PC-3 (cell line): ENCODE measurements around the gene ATP8A1. TPM values are rescaled to one million over a fixed set of nuclear protein-coding genes. Genes with fewer than 3 reads are reported as not detected.

ENCODE experiments used
- ATAC-seq: fragments of 200-7000 bp; cut with Tn5 transposase; 2 replicates; pipeline ENCODE4 v1.9.1; 2020; ENCODE audit warnings: mild to moderate bottlenecking, moderate library complexity
- BruUV-seq: library from RNA; stranded (reverse); fragments of 400-500 nt; replicated peaks from 2 replicates; lab custom pipeline; 2021; lab: Mats Ljungman, UMichigan
- CTCF ChIA-PET: fragments of 300-600 bp; sonication (Branson Sonifier 250); formaldehyde crosslinking; loops from one replicate; lab custom pipeline; 2022; ENCODE audit warnings: antibody characterized with exemption; lab: Charles Lee
- POLR2A ChIA-PET: fragments of 300-600 bp; sonication (Branson Sonifier 250); formaldehyde crosslinking; loops from one replicate; lab custom pipeline; 2022; ENCODE audit warnings: antibody characterized with exemption; ENCODE audit not compliant: unreplicated experiment; lab: Charles Lee
- DNase-seq: peaks from one replicate; pipeline ENCODE4 v3.0.0-alpha.2; 2015
- H2AFZ ChIP-seq: fragments of 300-600 bp; sonication (generic); 2 replicates; pipeline ENCODE4 v1.6.0; 2016; ENCODE audit warnings: antibody characterized with exemption, low read length
- H3F3A ChIP-seq: fragments of 300-600 bp; sonication (generic); one replicate; pipeline ENCODE4 v1.6.0; 2017; ENCODE audit warnings: antibody characterized with exemption, low read length, control low read depth, mild to moderate bottlenecking; ENCODE audit not compliant: unreplicated experiment
- H3K27ac ChIP-seq: fragments of 300-600 bp; sonication (generic); 2 replicates; pipeline ENCODE4 v1.5.1; 2016; ENCODE audit warnings: mild to moderate bottlenecking, low read length
- H3K27me3 ChIP-seq: fragments of 300-600 bp; sonication (generic); 2 replicates; pipeline ENCODE4 v1.6.1; 2016; ENCODE audit warnings: low read length, mixed read lengths
- H3K36me3 ChIP-seq: fragments of 300-600 bp; sonication (generic); 2 replicates; pipeline ENCODE4 v1.6.1; 2016; ENCODE audit warnings: low read depth, mixed run types, low read length, mixed read lengths
- H3K4me1 ChIP-seq: fragments of 300-600 bp; sonication (generic); 2 replicates; pipeline ENCODE4 v1.5.1; 2016; ENCODE audit warnings: low read length; ENCODE audit not compliant: insufficient read depth
- H3K4me2 ChIP-seq: fragments of 300-600 bp; sonication (generic); 2 replicates; pipeline ENCODE4 v1.6.0; 2016; ENCODE audit warnings: low read length
- H3K4me3 ChIP-seq: fragments of 300-600 bp; sonication (generic); 2 replicates; pipeline ENCODE4 v1.5.1; 2016; ENCODE audit warnings: mild to moderate bottlenecking, low read length, mixed read lengths
- H3K79me2 ChIP-seq: fragments of 300-600 bp; sonication (generic); 2 replicates; pipeline ENCODE4 v1.6.1; 2017; ENCODE audit warnings: low read length, mixed read lengths
- H3K9ac ChIP-seq: fragments of 300-600 bp; sonication (generic); 2 replicates; pipeline ENCODE4 v1.6.0; 2016; ENCODE audit warnings: mild to moderate bottlenecking, low read length
- H3K9me2 ChIP-seq: fragments of 300-600 bp; sonication (generic); replicated peaks from 2 replicates; pipeline ENCODE4 v1.6.1; 2016; ENCODE audit warnings: mixed run types, low read length, mixed read lengths
- H3K9me3 ChIP-seq: fragments of 300-600 bp; sonication (generic); 2 replicates; pipeline ENCODE4 v1.6.1; 2016; ENCODE audit warnings: low read length, mixed read lengths
- H4K20me1 ChIP-seq: fragments of 300-600 bp; sonication (generic); 2 replicates; pipeline ENCODE4 v1.6.1; 2016; ENCODE audit warnings: low read length, mixed read lengths
- EZH2 ChIP-seq: fragments of 300-600 bp; sonication (generic); IDR thresholded peaks from one replicate; pipeline ENCODE4 v1.6.1; 2017; ENCODE audit warnings: antibody characterized with exemption, mild to moderate bottlenecking, low read length; ENCODE audit not compliant: unreplicated experiment
- EZH2phosphoT487 ChIP-seq: fragments of 300-600 bp; sonication (generic); IDR thresholded peaks from 2 replicates; pipeline ENCODE4 v1.6.1; 2018; ENCODE audit warnings: mild to moderate bottlenecking, antibody characterized with exemption, low read length, borderline replicate concordance
- intact Hi-C: fragments of 100-400 bp; cut with micrococcal nuclease; formaldehyde crosslinking; loops from 2 replicates; pipeline ENCODE4 v1.9.0; 2023
- total RNA-seq: library from RNA; depleted of rRNA; stranded (reverse); fragments of >200 nt; gene quantifications from 2 replicates; pipeline ENCODE4 v1.2.3, GENCODE V29; 2014
- TF ChIP-seq, protein P1 (sequence below): fragments of 300-600 bp; sonication (generic); conservative IDR thresholded peaks from 2 replicates; pipeline ENCODE4 v1.5.1; 2017; ENCODE audit warnings: antibody characterized with exemption, low read depth, mild to moderate bottlenecking, low read length

ATP8A1 gene
- total RNA-seq, 1 experiment from 2014 or later: 3.9 TPM

DNA sequence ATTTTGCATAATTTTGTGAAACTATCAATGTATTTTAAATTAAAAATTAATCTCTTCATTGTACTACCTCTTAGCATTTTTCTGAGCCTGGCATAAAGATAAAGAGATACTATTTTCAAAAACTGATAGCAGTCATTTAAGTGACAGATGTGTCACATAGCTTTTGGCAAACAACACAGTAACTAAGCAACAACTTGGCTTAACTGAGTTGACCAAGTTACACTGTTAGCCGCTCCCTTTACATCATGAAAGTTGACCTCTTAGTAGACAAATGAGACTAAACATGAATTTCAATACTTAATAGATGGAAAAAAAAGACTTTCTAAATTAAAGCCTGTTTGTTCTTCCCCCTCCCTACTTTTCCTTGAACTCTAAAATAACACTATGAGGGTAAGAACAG, 62.0 kb downstream of the ATP8A1 start:
- H4K20me1 ChIP-seq: no peaks in the 10 kb centered on the region
- H3K9ac ChIP-seq: no peak overlapping the region
- no peaks in the 10 kb centered on the region for H3F3A ChIP-seq
- no peak overlapping the region for H2AFZ ChIP-seq
- intact Hi-C loops: no loop called here
- H3K4me2 ChIP-seq: no peak overlapping the region
- no peak overlapping the region for H3K4me3 ChIP-seq
- H3K4me1 ChIP-seq: no peaks in the 10 kb centered on the region
- ATAC-seq (no peak), DNase-seq (no peak)
- no TSS peak for BruUV-seq
- H3K27ac ChIP-seq: no peak overlapping the region
- H3K27me3 ChIP-seq: no peaks in the 10 kb centered on the region
- no peaks in the 10 kb centered on the region for H3K36me3 ChIP-seq
- no peaks in the 10 kb centered on the region for H3K9me3 ChIP-seq
- no peaks in the 10 kb centered on the region for H3K9me2 ChIP-seq
- POLR2A ChIA-PET: no interaction called here
- H3K79me2 ChIP-seq: no peaks in the 10 kb centered on the region
- TF ChIP-seq EZH2 (no peak), EZH2phosphoT487 (no peak)
- CTCF ChIA-PET: no interaction called here

DNA sequence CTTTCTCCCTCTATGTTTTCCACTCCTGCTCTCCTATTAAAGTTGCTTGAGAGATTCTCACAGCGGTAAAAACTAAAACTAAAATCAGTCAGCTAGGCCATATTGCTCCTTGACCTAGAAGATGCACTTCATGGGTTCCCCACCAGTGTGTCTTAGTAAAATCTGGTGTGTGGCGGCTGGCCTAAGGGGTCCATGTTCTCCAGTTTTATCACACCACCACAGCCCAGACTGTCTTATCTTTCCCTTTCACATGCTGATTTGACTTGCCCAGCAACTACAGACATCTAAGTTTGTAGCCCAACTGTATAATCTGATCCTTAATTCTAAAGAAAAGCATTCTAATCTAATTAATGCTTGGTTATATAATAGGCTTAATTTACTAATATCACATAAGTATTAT, 68.0 kb downstream of the ATP8A1 start:
- Histone ChIP-seq H3K4me1 (no peaks in the 10 kb centered on the region), H3K9me3 (no peaks in the 10 kb centered on the region), H3K9me2 (no peaks in the 10 kb centered on the region), H3K27ac (no peak overlapping the region), H3K79me2 (no peaks in the 10 kb centered on the region), H3K27me3 (no peaks in the 10 kb centered on the region), H3K36me3 (no peaks in the 10 kb centered on the region), H3K9ac (no peak overlapping the region), H4K20me1 (no peaks in the 10 kb centered on the region), H3K4me3 (no peak overlapping the region), H2AFZ (no peak overlapping the region), H3K4me2 (no peak overlapping the region), H3F3A (no peaks in the 10 kb centered on the region)
- ChIA-PET POLR2A (no interaction called here), CTCF (no interaction called here)
- no TSS peak for BruUV-seq
- TF ChIP-seq, protein P1, sequence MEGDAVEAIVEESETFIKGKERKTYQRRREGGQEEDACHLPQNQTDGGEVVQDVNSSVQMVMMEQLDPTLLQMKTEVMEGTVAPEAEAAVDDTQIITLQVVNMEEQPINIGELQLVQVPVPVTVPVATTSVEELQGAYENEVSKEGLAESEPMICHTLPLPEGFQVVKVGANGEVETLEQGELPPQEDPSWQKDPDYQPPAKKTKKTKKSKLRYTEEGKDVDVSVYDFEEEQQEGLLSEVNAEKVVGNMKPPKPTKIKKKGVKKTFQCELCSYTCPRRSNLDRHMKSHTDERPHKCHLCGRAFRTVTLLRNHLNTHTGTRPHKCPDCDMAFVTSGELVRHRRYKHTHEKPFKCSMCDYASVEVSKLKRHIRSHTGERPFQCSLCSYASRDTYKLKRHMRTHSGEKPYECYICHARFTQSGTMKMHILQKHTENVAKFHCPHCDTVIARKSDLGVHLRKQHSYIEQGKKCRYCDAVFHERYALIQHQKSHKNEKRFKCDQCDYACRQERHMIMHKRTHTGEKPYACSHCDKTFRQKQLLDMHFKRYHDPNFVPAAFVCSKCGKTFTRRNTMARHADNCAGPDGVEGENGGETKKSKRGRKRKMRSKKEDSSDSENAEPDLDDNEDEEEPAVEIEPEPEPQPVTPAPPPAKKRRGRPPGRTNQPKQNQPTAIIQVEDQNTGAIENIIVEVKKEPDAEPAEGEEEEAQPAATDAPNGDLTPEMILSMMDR: no peak
- no peak for TF ChIP-seq EZH2phosphoT487
- TF ChIP-seq EZH2: no peak
- intact Hi-C loops: no loop called here
- ATAC-seq: no peak
- DNase-seq: no peak

DNA sequence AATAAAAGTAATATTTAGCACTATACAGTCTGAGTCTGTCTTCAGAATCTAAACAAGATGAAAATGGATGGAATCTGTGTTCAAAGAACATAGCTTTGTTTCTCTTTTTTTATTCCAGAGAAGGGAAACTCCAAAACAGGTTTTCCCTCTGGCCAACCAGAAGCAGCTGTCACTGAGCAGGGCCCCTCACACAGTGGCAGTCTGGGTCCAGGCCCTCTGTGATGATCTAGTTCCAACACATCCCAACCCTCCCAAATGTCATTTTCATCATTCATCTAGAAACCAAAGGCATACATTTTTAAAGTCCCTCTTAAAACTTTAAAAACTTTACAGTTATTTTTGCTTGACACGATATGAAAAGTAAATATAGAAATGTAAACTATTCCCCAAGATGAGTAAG, 70.1 kb downstream of the ATP8A1 start:
- H3K27me3 ChIP-seq: no peaks in the 10 kb centered on the region
- H4K20me1 ChIP-seq: no peaks in the 10 kb centered on the region
- no peak overlapping the region for H3K27ac ChIP-seq
- ATAC-seq (no peak), DNase-seq (no peak)
- no peak for TF ChIP-seq EZH2
- no peak for TF ChIP-seq EZH2phosphoT487
- TF ChIP-seq, protein P1: no peak
- ChIA-PET POLR2A (interaction anchor here (0.6 kb wide), 1 partner anchor 44 kb away, joined by 3 read pairs; no protein-coding TSS in a partner anchor), CTCF (no interaction called here)
- H3K36me3 ChIP-seq: no peaks in the 10 kb centered on the region
- H3K9me3 ChIP-seq: no peaks in the 10 kb centered on the region
- no peaks in the 10 kb centered on the region for H3K79me2 ChIP-seq
- H3K4me3 ChIP-seq: no peak overlapping the region
- H2AFZ ChIP-seq: no peak overlapping the region
- BruUV-seq: no TSS peak
- no peaks in the 10 kb centered on the region for H3K9me2 ChIP-seq
- intact Hi-C loops: no loop called here
- no peak overlapping the region for H3K9ac ChIP-seq
- H3K4me1 ChIP-seq: no peaks in the 10 kb centered on the region
- no peaks in the 10 kb centered on the region for H3F3A ChIP-seq
- no peak overlapping the region for H3K4me2 ChIP-seq
